ENCODE results near the gene CALY. TPM values are rescaled to one million over a fixed set of nuclear protein-coding genes. Genes with fewer than 3 reads are reported as not detected.
A peak's percentile ranks its signal among the peaks of the same experiment; 100 is the strongest.

CALY gene
- total RNA-seq, 1 experiment from 2014 or later = not detected

GRCh38 chr10:133351408-133352318 lies 15.0 kb upstream of the CALY start:
- DNase-seq (ENCODE audit: low read depth) = no peak

- no peak for DNase-seq (ENCODE audit: low read depth)
Observed at GRCh38 chr10:133350950-133351329, 14.2 kb upstream of the CALY start.

- no peak for DNase-seq (ENCODE audit: low read depth)
Observed at GRCh38 chr10:133350283-133350949, 13.7 kb upstream of the CALY start.

- DNase-seq (ENCODE audit: low read depth) = no peak
Observed at GRCh38 chr10:133349577-133350011, 12.9 kb upstream of the CALY start.

DNA sequence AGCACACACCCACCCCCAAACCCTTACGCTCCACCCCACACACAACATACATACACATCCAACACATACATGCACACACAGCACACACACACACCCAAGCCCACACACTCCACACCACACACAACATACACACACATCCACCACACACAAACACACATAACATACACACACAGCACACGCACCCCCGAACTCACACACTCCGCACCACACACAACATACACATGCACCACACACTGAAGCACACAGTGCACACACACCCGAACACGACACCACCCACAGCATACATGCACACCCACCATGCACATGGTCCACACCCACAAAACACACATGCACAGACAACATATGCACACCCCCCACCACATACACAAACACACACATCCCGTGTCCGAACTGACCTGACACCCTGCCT lies 12.5 kb upstream of the CALY start:
- DNase-seq (ENCODE audit: low read depth) = no peak

DNA sequence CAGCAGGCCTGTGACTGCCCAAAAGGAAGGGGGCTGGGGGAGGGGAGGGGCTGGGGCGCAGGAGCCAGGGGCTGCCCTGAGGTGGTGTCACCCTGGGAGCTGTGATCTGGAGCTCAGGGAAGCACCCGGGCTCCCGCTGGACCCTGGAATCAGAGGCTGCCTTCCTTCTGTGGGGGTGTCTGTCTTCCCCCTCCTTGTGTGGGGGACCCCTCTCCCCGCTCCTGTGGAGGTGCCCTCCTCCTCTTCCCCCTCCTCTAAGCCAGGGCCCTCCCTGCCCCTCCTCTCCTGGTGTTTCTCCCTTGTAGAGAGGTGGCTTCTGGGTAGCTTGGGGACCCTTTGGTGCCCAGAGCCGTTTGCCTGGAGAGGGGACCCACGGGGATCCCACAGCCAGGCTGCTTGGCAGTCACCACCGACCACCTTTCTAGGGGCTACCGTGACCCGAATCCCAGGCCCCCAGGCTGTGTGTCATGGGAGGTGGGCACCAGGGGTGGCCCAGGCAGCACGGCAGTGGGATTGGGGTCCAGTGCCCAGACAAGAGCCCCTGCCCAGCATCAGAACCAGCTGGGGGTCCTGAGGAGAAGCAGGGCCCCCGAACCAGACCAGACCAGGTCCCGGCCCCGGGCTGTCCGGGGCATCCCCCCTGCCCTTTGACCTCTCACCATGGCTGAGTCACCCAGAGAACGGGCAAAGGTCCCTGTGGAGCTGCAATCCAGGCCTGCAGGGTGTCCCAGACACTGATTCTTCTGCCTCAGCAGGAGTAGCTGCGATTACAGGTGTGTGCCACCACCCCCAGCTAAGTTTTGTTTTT lies 11.2 kb upstream of the CALY start:
- DNase-seq (ENCODE audit: low read depth) = no peak

DNA sequence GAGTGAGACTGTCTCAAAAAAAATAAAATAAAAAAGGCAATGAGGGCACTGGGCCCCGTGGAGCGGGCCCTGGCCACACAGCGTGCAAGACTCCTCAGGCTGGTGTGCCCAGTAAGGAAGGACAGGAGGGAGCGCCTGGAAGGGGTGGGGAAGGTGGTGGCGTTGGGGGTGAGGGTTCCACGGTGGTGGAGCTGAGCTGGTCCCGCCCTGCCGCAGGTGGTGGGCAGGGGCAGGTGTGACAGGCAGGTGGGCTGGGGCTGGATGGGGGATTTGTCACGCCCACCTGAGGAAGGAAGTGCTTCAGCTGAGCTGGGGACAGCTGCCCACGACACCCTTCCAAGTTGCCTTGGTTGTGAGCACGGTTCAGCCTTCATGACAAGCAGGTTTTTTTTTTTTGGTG lies 9.7 kb upstream of the CALY start:
- no peak for DNase-seq (ENCODE audit: low read depth)

DNA sequence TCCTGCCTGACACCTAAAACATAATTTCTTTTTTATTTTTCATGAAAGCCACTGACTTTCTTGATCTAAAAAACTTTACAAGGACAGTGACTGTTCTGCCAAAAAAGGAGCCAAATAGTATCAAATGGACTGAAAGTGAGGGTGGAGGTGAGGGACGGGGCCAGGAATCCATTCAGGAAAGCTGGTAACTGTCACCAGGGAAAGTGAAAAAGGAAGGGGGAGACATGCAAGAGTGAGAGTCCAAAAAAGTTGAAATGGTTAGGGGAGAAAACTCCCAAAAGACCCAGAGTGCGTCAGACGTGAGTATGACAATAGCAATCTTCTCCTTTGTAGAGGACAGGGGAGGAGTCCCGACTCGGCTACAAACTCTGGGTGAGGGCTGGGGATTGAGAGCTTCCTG lies 7.5 kb upstream of the CALY start:
- DNase-seq (ENCODE audit: low read depth) = no peak

DNA sequence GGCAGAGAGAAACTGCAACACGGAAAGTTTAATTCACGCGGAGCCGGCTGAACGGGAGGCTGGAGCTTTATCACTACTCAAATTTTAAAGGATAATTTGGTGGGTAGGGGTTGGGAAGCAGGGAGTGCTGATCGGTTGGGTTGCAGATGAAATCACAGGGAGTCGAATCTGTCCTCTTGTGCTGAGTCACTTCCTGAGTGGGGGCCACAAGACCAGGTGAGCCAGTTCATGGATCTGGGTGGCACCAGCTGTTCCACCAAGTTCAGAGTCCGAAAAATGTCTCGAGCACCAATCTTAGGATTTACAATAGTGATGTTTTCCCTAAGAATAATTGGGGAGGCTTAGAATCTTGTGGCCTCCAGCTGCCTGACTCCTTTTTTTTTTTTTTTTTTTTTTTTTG lies 6.9 kb upstream of the CALY start:
- no peak for DNase-seq (ENCODE audit: low read depth)

- DNase-seq (ENCODE audit: low read depth) = no peak
Observed at GRCh38 chr10:133342942-133343341, 6.2 kb upstream of the CALY start.

DNA sequence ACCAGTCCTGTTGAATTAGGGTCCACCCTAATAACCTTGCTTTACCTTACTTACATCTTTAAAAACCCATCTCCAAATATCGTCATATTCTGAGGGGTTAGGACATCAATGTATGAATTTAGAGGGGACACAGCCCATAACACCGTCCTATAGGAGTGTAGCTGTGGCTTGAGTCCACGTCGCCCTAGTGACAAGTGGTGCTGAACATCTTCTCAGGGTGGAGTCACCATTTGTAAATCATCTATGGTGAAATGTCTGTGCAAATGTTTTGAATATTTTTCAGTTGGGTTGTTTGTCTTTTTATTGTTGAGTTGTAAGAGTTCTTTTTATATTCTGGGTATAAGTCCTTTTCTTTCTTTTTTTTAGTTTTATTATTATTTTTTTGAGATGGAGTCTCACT lies 5.3 kb upstream of the CALY start:
- DNase-seq (ENCODE audit: low read depth) = no peak

- no peak for DNase-seq (ENCODE audit: low read depth)
Observed at GRCh38 chr10:133339708-133340380, 3.1 kb upstream of the CALY start.

DNA sequence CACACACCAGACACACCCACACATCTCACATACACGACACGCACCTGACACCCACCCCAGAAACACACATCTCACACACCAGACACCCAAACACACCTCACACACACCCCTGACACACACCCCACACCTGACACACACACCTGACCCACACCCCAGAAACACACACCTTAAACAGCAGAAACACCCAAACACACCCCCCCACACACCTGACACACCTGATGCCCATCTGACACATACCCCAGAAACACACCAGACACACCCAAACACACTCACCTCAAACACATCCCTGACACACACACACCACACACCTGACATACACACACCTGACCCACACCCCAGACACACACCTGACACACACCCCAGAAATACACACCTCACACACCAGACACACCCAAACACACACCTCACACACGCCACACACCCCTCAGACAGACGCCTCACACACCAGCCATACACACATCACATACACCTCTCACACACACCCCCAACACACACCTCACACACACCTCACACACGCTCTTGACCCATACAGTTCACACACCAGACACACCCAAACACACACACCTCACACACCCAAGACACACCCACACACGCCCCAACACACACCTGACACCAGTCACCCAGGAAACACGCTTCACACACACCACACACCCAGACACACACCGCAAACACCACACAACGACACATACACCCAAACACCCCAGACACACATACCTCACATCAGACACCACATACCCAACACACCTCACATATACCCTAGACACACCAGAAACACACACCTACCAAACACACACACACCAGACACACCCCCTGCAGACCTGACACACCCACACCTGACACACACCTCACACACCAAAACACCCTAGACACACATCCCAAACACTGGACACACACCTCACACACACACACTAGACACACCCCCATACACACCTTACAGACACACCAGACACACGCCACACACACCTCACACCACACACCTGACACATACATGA lies 1.7 kb upstream of the CALY start:
- no peak for DNase-seq (ENCODE audit: low read depth)

GRCh38 chr10:133337370-133337725 lies 652 bp upstream of the CALY start:
- no peak for DNase-seq (ENCODE audit: low read depth)

GRCh38 chr10:133336118-133336576 lies 549 bp downstream of the CALY start:
- no peak for DNase-seq (ENCODE audit: low read depth)

- DNase-seq (ENCODE audit: low read depth) = peak; percentile 45
Observed at GRCh38 chr10:133335246-133336117, 1.2 kb downstream of the CALY start.

GRCh38 chr10:133334503-133335245 lies 2.0 kb downstream of the CALY start:
- peak; percentile 30 for DNase-seq (ENCODE audit: low read depth)

DNA sequence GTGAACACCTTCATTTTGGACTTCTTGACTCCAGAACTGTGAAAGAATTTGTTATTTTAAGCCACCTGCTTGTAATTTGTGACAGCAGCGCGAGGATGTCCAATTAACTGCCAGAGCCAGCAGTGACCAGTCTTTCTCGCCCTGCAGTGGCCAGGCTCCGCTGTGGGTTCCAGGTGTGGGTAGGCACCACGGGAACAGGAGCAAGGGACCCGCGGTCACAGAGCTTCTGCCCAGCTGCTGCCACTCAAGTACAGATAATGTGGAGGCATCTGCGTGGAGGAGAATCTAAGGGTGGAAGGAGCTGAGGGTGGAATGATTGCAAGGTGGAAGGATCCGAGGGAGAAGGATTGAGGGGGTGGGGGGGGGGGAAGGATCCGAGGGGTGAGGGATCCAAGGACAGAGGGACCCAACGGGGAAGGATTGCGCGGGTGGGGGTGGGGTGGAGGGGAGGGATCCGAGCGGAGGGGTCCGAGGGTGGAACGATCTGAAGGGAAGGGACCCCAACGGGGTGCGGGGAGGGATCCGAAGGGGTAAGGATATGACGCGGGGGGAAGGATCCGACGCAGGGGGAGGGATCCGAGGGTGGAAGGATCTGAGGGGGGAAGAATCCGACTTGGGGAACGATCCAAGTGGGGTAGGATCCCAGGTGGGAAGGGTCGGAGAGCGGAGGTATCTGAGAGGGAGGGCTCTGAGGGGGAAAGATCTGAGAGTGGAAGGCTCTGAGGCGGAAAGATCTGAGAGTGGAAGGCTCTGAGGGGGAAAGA lies 3.6 kb downstream of the CALY start:
- DNase-seq (ENCODE audit: low read depth) = no peak

Measured in Daoy (cell line).